HG03039 (cell line): ENCODE measurements around the gene ELL.
"Not testable (repeated sequence)": the region's sequence is repeated elsewhere in the genome, so short reads cannot be mapped to it uniquely, and the experiment has no call there.

Experiments
- ATAC-seq: cut with Tn5 transposase; IDR thresholded peaks from one replicate; pipeline ENCODE4 v1.9.1; 2021; ENCODE audit warnings: mild to moderate bottlenecking, moderate library complexity; ENCODE audit not compliant: unreplicated experiment

The ELL gene

DNA sequence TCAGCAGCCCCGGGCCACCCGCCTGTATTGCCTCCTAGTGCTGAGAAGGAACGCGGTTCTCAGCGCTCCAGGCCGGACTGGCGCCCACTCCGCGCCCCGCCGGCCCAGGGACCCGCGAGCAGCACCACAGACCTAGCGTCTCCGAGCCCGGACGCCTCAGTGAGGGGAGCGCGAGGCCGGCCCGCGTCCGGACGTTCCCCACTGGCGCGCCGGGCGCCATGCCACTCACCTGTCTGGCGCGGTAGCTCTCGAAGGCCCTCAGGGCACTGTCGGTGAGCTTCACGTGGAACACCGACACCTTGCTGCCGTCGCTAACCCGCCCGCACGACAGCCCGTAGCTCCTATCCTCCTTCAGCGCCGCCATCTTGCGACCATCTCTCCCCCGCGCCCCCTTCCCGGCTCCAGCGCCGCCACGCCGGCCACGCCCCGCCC is at the start of gene ELL:
ELL (minus strand) TSS at position 379 of the 432 bp plus-strand sequence; CDS start at position 364, 15 bp downstream.
- peak; percentile 5 for ATAC-seq

DNA sequence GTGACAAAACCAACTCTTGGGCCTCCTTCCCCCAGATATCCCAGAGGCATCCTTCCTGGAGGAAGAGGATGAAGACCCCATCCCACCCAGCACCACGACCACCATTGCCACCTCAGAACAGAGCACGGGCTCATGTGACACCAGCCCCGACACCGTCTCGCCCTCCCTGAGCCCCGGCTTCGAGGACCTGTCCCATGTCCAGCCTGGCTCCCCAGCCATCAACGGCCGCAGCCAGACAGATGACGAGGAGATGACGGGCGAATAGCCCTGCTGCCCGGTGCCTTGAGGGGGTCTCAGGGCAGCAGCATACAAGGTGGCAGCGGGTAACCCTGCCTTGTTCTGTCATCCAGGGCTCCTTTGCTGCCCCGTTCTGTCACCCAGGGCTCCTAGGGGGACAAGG is 46.5 kb upstream of the ELL start:
- ATAC-seq = no peak

DNA sequence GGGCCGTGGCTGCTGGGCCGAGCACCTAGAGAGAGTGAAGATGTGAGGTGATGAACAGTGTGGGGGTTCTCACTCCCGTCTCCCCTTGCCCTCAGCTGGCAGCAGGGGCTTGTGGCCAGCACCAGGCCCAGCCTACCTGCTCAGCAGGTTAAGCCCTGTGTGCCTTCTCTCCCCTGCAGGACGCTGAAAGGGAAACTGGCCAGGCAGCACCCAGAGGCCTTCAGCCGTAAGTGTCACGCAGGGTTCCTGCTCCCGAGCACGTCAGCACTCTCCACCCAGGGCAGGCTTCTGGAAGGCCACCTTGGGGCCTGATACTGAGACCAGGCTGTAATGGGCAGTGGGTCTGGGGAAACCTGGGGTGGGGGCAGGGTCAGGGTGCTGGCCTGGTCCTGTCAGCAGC is 45.1 kb upstream of the ELL start:
- ATAC-seq = no peak

DNA sequence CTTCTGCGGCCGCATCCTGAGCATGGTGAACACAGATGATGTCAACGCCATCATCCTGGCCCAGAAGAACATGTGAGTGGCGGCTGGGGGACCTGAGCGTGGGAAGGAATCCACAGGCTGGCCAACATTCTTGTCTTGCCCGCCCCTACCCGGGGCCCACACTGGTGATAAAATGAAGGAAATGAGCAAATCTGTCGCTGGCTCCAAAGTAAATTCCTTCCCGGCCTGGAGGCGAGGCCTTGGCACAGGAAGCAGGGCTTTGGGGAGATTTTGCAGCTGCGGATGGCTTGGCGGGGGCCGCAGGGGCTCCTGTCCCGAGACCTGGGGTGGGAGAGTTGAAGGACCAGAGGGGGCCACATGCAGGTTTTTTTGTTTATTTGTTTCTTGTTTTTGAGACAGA is 40.2 kb upstream of the ELL start:
- ATAC-seq = no peak

DNA sequence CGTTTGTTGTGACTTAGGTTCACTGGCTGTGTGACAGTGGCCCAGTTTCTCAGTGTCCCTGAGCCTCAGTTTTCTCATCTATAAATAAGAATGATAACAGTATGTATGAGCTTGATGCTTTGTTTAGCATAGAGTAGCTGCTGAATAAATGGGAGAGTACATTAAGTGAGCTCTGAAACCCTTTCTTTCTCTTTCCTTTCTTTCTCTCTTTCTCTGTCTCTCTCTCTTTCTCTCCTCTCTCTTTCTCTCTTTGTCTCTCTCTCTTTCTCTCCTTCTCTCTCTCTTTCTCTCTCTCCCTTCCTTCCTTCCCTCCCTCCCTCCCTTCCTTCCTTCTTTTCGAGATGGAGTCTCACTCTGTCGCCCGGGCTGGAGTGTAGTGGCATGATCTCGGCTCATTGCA is 37.8 kb upstream of the ELL start:
- ATAC-seq = no peak

DNA sequence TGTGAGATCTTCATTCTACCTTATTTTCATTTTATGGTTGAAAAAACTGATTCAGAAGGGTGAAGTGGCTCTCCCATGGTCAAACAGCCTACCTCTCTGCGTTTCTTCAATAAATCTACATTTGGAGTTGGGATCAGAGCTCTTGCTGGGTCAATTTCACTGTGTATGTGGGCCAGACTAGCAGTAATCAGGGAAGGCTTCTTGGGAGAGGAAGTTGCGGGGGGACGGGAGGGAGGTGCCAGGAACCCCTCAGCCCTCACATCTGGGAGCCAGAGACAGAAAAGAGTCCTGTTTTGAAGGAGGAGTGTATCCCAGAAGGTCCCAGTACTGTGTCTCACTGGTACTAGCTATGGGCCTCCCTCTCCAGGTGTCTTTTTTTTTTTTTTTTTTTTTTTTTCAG is 36.7 kb upstream of the ELL start:
- no peak for ATAC-seq

DNA sequence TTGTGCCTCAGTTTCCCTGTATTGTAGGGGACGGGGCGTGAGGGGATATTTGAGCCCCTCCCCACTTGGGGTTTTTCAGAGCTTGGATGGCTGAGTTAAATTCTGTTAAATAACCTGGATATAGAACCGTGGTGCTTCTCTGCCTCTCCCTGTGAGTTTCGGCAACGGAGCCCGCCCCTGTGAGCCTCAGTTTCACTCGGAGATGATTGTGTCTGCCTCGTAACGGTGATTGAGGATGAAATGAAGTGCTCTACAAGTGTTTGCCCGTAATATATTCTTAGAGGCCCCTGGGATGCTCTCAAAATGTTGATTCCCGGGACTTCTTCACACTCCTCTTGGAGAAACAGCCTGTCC is 36.3 kb upstream of the ELL start:
- no peak for ATAC-seq

DNA sequence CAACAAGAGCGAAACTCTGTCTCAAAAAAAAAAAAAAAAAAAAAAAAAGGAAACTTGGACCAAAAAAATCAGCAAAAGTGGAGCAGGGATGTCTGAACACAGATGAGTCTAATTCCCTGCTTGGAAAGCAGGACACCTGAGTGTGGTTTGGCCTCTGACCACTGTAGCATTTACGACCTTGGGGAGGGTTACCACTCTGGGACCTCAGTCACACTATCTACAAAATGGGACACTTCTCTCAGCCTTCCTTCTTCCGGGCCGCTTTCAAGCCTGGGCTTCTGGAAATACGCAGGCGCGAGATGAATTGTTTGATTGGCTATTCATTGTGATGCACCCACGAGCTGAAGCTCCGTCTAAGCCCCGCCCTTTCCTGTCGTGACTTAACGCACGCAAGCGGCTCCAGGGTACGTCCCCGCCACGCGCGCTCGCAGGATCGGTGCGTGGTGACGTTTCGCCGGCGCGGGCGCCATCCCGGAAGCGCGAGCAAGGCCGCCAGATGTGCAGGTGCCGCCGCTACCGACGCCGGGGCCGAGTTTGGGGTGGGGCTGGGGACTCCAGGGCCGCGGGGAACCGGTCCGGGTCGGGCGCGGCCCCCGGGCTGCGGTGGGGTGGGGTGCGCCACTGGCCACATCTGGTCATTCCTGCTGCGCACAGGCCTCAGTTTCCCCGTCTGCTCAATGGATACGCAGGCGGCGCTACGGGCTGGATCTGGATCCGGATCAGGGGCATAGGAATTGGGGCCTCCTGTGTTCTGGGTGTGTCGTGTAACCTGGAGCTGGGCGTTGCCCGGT is 35.7 kb upstream of the ELL start, which contains the start of gene KXD1:
KXD1 (plus strand) TSS at position 460 of the 791 bp plus-strand sequence. CDS start 4,187 bp downstream, outside the sequence.
- ATAC-seq = peak; percentile 91

DNA sequence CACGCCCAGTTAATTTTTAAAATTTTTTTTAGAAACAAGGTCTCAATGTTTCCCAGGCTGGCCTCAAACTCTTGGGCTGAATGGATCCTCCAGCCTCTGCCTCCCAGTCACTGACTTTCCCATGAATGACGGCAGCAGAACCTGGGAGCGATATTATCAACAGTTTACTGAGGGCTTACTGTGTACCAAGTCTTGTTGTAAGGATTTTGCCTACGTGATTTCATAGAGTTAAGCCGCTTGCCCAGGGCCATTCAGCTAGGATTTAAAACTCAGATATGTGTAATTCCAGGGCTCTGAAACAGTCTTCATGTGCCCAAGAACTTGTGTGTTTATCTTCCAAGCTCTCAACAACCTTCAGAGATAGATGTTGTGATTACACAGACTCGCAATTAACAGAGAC is 29.8 kb upstream of the ELL start:
- no peak for ATAC-seq

DNA sequence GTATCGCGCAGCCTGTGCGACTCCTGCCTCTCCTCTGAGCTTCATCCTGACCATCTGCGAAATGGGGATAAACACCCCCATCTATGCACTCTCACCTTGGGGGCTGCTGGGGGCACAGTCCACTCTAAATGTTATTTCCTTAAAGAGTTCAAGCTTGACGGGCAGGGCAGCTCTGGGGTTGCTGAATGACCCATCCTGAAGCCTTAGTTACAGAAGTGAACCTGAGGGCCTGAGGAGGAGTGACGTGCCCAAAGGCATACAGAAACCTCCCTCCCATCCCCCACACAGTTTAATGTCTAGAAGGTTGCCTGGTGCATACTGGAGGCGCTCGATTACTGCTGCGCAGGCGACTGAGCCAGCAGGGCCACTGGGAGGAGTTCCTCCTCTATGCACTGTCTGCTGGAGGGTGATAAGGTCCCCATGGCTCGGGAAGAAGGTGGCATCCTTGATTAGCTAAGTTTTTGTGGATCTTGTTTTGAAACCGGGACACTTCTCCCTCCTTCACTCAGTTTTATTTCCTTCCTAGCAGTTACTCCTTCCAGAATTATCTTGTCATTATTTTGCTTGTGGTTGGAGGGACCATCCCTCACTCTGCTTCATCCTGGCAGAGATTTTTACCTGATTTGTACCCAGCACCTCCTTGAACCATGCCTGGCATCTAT is 22.1 kb upstream of the ELL start:
- ATAC-seq = peak; percentile 44

DNA sequence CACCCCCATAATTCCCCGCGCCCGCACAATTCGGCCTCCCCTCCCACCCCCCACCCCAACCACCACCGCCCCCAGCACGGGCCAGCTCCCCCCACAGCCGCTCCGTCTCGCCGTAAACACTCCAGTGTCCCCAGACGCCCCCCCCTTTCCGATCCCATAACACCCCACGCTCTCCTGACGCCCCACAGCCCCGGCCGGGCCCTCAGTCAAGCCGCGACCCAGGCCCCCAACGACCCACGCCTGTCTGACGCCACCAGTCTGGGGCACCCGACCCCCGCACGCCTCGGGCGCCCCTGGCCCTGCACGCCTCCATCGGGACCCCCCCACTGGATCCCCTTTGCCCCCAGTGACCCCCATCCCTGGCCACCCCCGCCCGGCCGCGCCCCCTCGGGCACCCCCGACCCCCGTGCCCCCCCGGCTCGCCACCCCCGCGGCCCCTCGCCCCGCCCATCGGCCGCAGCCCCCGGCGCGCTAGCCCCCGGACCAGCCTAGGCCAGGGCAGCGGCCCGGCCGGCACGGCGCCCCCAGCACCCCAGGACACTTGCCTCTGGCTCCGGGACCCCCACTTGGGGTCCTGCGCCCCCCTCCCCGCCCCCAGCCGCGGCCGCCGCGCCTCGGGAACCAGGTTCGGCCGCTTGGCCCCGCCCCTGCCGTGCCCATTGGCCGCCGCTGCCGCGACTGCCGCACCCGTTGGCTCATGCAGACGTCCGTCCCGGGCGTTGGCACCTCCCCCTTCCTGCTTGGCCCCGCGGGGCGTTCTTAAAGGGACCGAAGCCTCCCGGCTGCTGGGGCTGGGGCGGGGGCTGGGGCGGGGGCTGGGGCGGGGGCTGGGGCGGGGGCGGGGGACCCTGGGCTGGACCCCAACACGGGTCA is 21.3 kb upstream of the ELL start, which contains the start of gene FKBP8:
FKBP8 (minus strand) TSS at position 633 of the 873 bp plus-strand sequence. CDS start 1,603 bp downstream, outside the sequence.
- peak; percentile 95 for ATAC-seq

DNA sequence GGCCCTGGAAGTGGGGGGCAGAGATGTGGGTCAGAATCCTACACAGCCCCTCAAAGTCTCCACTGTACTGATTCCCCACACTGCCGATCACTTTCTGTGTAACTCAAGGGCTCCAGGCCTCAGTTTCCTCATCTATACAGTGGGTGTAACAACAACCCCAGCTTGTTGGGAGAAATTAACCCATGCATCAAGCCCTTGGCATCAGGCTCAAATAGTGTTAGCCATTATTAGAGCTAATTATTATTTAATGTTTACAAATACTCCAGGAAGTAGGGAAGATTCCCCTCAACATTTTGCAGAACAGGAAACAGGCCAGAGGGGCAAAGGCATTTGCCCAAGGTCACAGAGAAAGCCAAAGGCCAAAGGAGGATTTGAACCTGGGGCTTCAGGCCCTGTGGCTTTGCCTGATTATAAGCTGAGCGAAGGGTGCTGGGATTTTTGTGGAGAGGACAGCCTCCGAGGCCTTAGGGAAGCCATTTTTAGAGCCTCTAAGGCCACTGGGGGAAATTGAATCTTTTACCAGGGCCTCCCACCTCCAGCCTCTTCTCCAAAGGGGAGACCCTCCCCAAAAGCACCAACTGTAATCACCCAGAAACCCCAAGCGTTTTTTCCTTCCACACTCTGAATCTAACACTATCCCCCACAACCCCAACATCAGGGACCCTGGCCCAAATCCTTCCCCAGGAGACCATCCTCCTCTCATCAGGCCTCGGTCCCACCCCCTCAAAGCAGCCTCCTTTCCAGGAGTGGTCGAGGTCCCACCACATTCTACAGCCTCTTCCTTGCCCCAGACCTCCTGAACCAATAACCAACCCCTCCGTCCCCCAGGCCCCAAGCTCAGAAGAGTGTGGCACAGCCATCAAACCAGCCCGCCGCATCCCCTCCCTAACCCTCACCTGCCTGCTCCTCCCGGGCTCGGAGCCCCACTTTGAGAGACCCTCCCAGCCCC is 20.4 kb upstream of the ELL start:
- ATAC-seq = no peak

DNA sequence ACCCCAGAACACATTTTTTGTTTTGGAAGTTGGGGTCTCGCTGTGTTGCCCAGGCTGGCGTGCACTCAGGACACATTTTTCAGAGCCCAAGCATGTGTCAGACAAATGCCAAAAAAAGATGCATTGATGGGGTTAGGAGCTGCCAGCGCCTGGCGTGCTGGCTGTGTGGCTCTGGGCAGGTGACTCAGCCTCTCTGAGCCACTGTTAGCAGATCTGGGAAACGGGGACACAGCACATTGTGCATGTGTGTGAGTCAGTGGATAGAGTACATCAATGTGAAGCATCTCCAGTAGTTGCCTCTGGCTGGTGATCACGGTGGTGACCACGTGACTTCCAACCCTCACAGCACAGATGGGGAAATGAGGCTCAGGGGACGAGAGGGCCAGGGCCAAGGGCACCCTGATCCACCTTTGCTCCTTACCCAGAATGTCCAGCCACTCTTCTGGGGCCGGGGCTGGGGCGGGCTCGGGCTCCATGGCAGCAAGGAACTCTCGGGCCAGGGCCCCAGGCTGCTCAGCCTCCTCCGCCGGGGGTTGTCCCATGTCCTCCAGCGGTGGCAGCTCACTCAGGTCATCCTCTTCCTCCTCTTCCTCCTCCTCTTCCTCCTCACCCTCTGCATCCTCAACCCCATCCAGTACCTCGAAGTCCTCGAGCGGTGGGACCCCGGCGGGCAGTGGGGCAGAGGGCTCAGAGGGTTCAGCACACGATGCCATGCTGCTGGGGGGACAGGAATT is 19.6 kb upstream of the ELL start:
- ATAC-seq = no peak

DNA sequence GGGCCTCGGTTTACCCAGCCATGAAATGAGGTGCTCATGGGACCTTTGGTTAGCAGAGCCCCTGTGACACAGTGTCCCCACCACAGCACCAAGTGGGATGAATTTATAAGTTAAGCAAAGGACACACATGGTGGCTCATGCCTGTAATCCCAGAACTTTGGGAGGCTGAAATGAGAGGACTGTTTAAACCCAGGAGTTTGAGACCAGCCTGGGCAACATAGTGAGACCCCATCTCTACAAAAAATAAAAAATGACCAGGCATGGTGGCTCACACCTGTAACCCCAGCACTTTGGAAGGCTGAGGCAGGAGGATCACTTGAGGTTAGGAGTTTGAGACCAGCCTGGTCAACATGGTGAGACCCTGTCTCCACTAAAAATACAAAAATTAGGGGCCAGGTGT is 18.3 kb upstream of the ELL start:
- not testable (repeated sequence) for ATAC-seq

DNA sequence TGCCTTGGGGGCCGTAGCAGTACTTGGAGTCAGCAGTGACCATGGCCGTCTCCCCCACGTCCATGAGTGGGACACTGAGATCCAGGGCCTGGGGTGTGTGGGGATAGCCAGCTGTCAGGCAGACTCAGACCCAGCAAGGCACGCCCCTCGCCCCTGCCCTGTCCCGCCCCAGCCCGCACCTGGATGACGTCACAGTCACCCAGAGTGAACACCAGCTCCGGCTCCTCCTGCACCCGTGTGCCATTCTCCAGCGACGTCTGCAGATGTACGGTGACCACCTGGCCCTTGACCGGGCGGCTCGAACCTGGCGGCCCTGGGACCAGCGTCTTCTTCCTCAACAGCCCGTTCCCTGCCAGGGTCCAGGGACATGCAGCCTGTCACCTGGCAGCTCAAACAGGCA is 17.5 kb upstream of the ELL start:
- ATAC-seq = no peak

DNA sequence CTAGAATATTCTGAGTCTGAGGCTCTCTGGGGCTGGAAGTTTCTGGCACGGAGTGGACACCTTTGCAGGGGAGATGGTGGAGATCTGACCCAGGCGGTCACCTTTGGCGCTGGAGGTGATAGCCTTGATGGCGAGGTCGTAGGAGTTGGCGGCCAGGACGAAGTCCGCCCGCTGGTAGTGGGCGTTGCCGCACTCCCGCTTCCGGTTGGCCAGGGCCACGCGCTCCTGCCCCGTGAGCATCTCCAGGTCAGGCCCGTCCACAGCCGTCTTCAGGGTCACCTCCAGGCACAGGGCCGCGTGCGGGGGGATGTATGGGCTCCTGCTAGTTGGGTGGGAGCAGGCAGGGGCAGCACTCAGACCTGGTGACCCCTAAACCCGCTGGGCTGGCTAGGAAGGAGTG is 16.2 kb upstream of the ELL start:
- no peak for ATAC-seq

DNA sequence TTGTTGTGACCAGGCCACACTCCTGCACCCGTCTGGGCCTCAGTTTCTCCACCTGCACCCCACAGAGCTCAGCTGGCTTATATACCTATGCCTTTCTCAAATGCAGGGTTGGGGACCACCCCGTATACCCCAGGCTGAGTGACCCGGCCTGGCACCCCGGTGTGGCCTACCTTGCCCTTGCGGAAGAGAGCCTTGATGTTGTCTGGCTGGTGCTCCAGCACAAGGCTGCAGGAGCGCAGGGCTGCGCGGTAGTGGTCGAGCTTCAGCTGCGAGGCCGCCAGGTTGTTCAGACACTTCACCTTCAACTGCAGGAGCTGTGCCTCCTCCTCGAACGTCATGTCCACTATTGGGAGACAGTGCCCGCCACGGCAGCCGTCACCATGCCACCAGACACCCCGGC is 15.6 kb upstream of the ELL start:
- ATAC-seq = no peak

DNA sequence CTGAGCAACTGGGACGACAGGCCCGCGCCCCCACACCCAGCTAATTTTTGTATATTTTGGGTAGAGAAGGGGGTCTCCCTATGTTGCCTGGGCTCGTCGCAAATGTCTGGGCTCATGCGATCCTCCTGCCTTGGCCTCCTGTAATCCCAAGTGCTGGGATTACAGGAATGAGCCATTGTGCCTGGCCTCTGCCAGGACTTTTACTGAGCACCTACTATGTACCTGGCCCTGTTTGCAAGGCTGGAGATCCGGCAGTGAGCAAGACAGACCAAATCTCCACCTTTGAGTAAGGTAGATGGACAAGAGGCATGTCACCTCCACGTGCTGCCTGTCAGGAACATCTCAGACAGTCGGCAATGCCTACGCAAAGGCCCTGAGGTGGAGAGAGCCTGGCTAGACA is 14.6 kb upstream of the ELL start:
- ATAC-seq = no peak

DNA sequence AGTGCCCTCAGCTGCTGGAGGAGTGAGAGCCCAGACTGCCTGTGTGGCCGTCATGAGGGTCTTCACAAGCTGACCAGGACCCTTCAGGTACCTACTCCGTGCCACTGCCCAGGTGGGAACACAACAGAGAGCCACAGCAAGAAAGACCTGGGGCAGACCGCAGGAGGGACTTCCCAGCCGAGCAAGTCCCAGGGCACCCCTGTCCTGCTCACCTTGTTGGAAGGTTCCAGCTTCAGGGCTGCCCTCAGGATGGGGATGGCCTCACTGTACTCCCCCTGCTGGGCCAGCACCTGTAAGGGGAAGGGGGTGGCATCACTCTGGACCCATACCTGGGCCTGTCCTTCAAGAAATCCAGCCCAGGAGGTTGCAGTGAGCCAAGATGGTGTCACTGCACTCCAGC is 11.2 kb upstream of the ELL start:
- ATAC-seq = no peak
